Bronchial epithelial cell (primary cell): Measurements from ENCODE around the gene OR13F1. TPM values are rescaled to one million over a fixed set of nuclear protein-coding genes. Genes with fewer than 3 reads are reported as not detected.
"Not testable (repeated sequence)": the region's sequence is repeated elsewhere in the genome, so short reads cannot be mapped to it uniquely, and the experiment has no call there.

Experiments used
- DNase-seq: peaks from one replicate; pipeline ENCODE4 v3.0.0-alpha.2; 2010; ENCODE audit warnings: low read depth
- FAIRE-seq: peaks from 2 replicates; lab custom pipeline; 2011; peaks lifted over from hg19 to GRCh38; lab: Jason Lieb, UNC
- H3K27me3 ChIP-seq: 2 replicates; pipeline ENCODE4 v1.5.1; 2011; ENCODE audit warnings: low read length; ENCODE audit not compliant: control insufficient read depth, insufficient read depth
- H3K36me3 ChIP-seq: 2 replicates; pipeline ENCODE4 v1.5.1; 2011; ENCODE audit warnings: low read length; ENCODE audit not compliant: control insufficient read depth, insufficient read depth
- H3K4me3 ChIP-seq: 2 replicates; pipeline ENCODE4 v1.5.1; 2011; ENCODE audit warnings: mild to moderate bottlenecking, low read depth, low read length, control low read depth
- CTCF ChIP-seq: IDR thresholded peaks from 2 replicates; pipeline ENCODE4 v1.5.1; 2011; ENCODE audit warnings: mild to moderate bottlenecking, moderate library complexity, low read length, control low read depth, inconsistent platforms; ENCODE audit not compliant: insufficient read depth, severe bottlenecking
- total RNA-seq: library from RNA; depleted of rRNA; stranded (reverse); fragments of >200 nt; gene quantifications from 2 replicates; pipeline ENCODE4 v1.2.1, GENCODE V29; 2014

Gene OR13F1
- total RNA-seq, 1 donor from 2014 or later = not detected

GRCh38 chr9:104485014-104485413, 19.0 kb upstream of the OR13F1 start:
- DNase-seq (no peak), FAIRE-seq (no peak)
- no peaks in the 10 kb centered on the region for H3K27me3 ChIP-seq
- no peak overlapping the region for H3K4me3 ChIP-seq
- H3K36me3 ChIP-seq = no peaks in the 10 kb centered on the region
- TF ChIP-seq CTCF = no peak

GRCh38 chr9:104494808-104495207, 9.3 kb upstream of the OR13F1 start:
- FAIRE-seq (no peak), DNase-seq (no peak)
- no peak for TF ChIP-seq CTCF
- H3K36me3 ChIP-seq = no peaks in the 10 kb centered on the region
- no peak overlapping the region for H3K4me3 ChIP-seq
- H3K27me3 ChIP-seq = no peaks in the 10 kb centered on the region

- no peak for DNase-seq
- Histone ChIP-seq H3K4me3 (no peak overlapping the region), H3K36me3 (no peaks in the 10 kb centered on the region), H3K27me3 (no peaks in the 10 kb centered on the region)
- TF ChIP-seq CTCF = no peak
- FAIRE-seq = no peak
These were observed 623 bp upstream of the OR13F1 start for GRCh38 chr9:104503440-104503839.

- Histone ChIP-seq H3K4me3 (no peak overlapping the region), H3K27me3 (no peaks in the 10 kb centered on the region), H3K36me3 (no peaks in the 10 kb centered on the region)
- peak; percentile 96 for DNase-seq
- TF ChIP-seq CTCF = no peak
- no peak for FAIRE-seq
These were observed 2.5 kb downstream of the OR13F1 start for GRCh38 chr9:104506565-104506964.

GRCh38 chr9:104514901-104515300, 10.8 kb downstream of the OR13F1 start:
- no peak for FAIRE-seq
- no peaks in the 10 kb centered on the region for H3K36me3 ChIP-seq
- no peaks in the 10 kb centered on the region for H3K27me3 ChIP-seq
- no peak overlapping the region for H3K4me3 ChIP-seq
- no peak for DNase-seq
- no peak for TF ChIP-seq CTCF

- H3K27me3 ChIP-seq, H3K36me3 ChIP-seq, H3K4me3 ChIP-seq, FAIRE-seq, DNase-seq: not testable (repeated sequence)
These were observed 16.2 kb downstream of the OR13F1 start for GRCh38 chr9:104520241-104520640.
